SKM-1 treated with dmso at 0.1 percent for 144 hours (cell line): Measurements from ENCODE around the gene KRTAP3-2.
A peak's percentile ranks its signal among the peaks of the same experiment; 100 is the strongest.

Experiments
- DNase-seq: peaks from one replicate; lab custom pipeline; 2025; ENCODE audit not compliant: unreplicated experiment; lab: John Stamatoyannopoulos, UW

Gene KRTAP3-2

GRCh38 chr17:40974366-40974765, 25.3 kb downstream of the KRTAP3-2 start:
- no peak for DNase-seq

- no peak for DNase-seq
These were observed 32.1 kb downstream of the KRTAP3-2 start for GRCh38 chr17:40967582-40967981.

GRCh38 chr17:40966848-40967247, 32.9 kb downstream of the KRTAP3-2 start, which contains the start of gene KRT39:
KRT39 (minus strand) TSS chr17:40966948; CDS start chr17:40966856, 92 bp downstream.
- no peak for DNase-seq

- DNase-seq, result peak; percentile 12
These were observed 35.9 kb downstream of the KRTAP3-2 start for GRCh38 chr17:40963838-40964237.

- DNase-seq, result no peak
These were observed 37.6 kb downstream of the KRTAP3-2 start for GRCh38 chr17:40962059-40962561.

GRCh38 chr17:40961591-40961990, 38.1 kb downstream of the KRTAP3-2 start:
- DNase-seq, result no peak

GRCh38 chr17:40960144-40960543, 39.6 kb downstream of the KRTAP3-2 start:
- no peak for DNase-seq

- DNase-seq, result no peak
These were observed 41.4 kb downstream of the KRTAP3-2 start for GRCh38 chr17:40958086-40958953.

GRCh38 chr17:40956401-40957254, 43.1 kb downstream of the KRTAP3-2 start:
- no peak for DNase-seq

GRCh38 chr17:40953881-40954280, 45.8 kb downstream of the KRTAP3-2 start:
- DNase-seq, result no peak

GRCh38 chr17:40952661-40953060, 47.0 kb downstream of the KRTAP3-2 start:
- DNase-seq, result no peak

- DNase-seq, result no peak
These were observed 47.6 kb downstream of the KRTAP3-2 start for GRCh38 chr17:40952154-40952553.

GRCh38 chr17:40951011-40951622, 48.6 kb downstream of the KRTAP3-2 start:
- DNase-seq, result no peak

GRCh38 chr17:40950176-40950575, 49.5 kb downstream of the KRTAP3-2 start:
- DNase-seq, result no peak

GRCh38 chr17:40949418-40949817, 50.3 kb downstream of the KRTAP3-2 start:
- DNase-seq, result no peak
